GM23338 (cell line): Measurements from ENCODE around the gene SAMD4A.

Experiments
- CREB1 ChIP-seq: fragments of 250-450 bp; sonication (Bioruptor Pico); IDR thresholded peaks from 2 replicates; pipeline ENCODE4 v1.5.0; 2020; ENCODE audit warnings: low read depth, mild to moderate bottlenecking, moderate library complexity
- CTCF ChIP-seq, 2 experiments: fragments of 200-600 bp in 1 of 2; sonication (generic) in 1 of 2; conservative IDR thresholded peaks; 2 replicates each; pipeline versions ENCODE4 v1.5.1 to v1.6.1; 2016 to 2017; ENCODE audit warnings: antibody characterized with exemption in 2 of 2, low read depth in 2 of 2, mild to moderate bottlenecking in 2 of 2, moderate library complexity in 1 of 2

GRCh38 chr14:54804538-54805041 lies 237.7 kb downstream of the SAMD4A start:
- TF ChIP-seq CTCF (conservative IDR thresholded peaks at IDR 0.05; ENCODE audit: low read depth in 2 of 2) (no peak), CREB1 (CRISPR knock-in tag) (no peak)
